Sigmoid colon (tissue), 7 donors: ENCODE data around the gene ARL4C. TPM values are rescaled to one million over a fixed set of nuclear protein-coding genes. Genes with fewer than 3 reads are reported as not detected.

Experiments
- DNase-seq: peaks from one replicate; pipeline ENCODE4 v3.0.0-alpha.2; 2019
- H3K27ac ChIP-seq, 4 donors: fragments of 200-600 bp; sonication (generic); one replicate each; pipeline ENCODE4 v1.5.1; 2016 to 2019; ENCODE audit warnings: mild to moderate bottlenecking in 1 of 4
- H3K27me3 ChIP-seq, 3 donors: fragments of 200-600 bp; sonication (generic); one replicate each; pipeline ENCODE4 v1.5.1; 2019; ENCODE audit warnings: mild to moderate bottlenecking in 1 of 3
- H3K36me3 ChIP-seq, 4 donors: fragments of 200-600 bp; sonication (generic); one replicate each; pipeline ENCODE4 v1.5.1; 2016 to 2019
- H3K4me1 ChIP-seq, 4 donors: fragments of 200-600 bp; sonication (generic); one replicate each; pipeline ENCODE4 v1.5.1; 2017 to 2019
- H3K4me3 ChIP-seq, 4 donors: fragments of 200-600 bp; sonication (generic); one replicate each; pipeline ENCODE4 v1.5.1; 2017 to 2019; ENCODE audit warnings: mild to moderate bottlenecking in 2 of 4, moderate library complexity in 1 of 4
- H3K9me3 ChIP-seq, 4 donors: fragments of 200-600 bp in 3 of 4; sonication (generic) in 3 of 4; one replicate each; pipeline versions ENCODE4 v1.5.1 to v1.6.1; 2013 to 2019
- CTCF ChIP-seq, 4 experiments: fragments of 450-650 bp in 3 of 4; fragments of 200-600 bp in 1 of 4; IDR thresholded peaks; one replicate each; pipeline ENCODE4 v1.5.1; 2016 to 2019; ENCODE audit warnings: antibody characterized with exemption in 4 of 4, mild to moderate bottlenecking in 3 of 4, moderate library complexity in 2 of 4
- EP300 ChIP-seq, 4 donors: sonication (generic); formaldehyde crosslinking; IDR thresholded peaks; one replicate each; pipeline ENCODE4 v1.6.1; 2017; ENCODE audit warnings: antibody characterized with exemption in 4 of 4
- POLR2A ChIP-seq, 2 donors: fragments of 450-650 bp; IDR thresholded peaks; one replicate each; pipeline ENCODE4 v1.6.1; 2016; ENCODE audit warnings: antibody characterized with exemption in 2 of 2, mild to moderate bottlenecking in 2 of 2, moderate library complexity in 2 of 2
- POLR2AphosphoS5 ChIP-seq, 4 donors: sonication (generic); formaldehyde crosslinking; IDR thresholded peaks; one replicate each; pipeline ENCODE4 v1.6.1; 2017; ENCODE audit warnings: antibody characterized with exemption in 4 of 4
- WGBS, 2 donors: extraction: QIAGEN DNeasy Blood & Tissue Kit; methylation state at CpG; one replicate each; pipeline ENCODE4 v1.1.7; 2013; 5-methylcytosine and 5-hydroxymethylcytosine counted together
- intact Hi-C: fragments of 100-400 bp; cut with DNase I; formaldehyde crosslinking; loops from one replicate; pipeline ENCODE4 v1.15.1; 2023
- polyA plus RNA-seq, 3 donors: library from polyadenylated mRNA; stranded (reverse); fragments of 200-250 nt; gene quantifications; one replicate each; pipeline ENCODE4 v1.2.3, GENCODE V29; 2013
- total RNA-seq, 4 donors: library from RNA; depleted of rRNA; stranded (reverse); fragments of >200 nt; gene quantifications; one replicate each; pipeline ENCODE4 v1.1.0, GENCODE V29; 2016
- donor health status: healthy with polysubstance abuse.
- donor health status: Bipolar disorder and iron deficiency.
- donor health status: healthy.

Gene ARL4C
- total RNA-seq: 1 to 10 TPM; 7.2 to 8.9 (median 8.4) TPM
- polyA plus RNA-seq: 10 to 100 TPM in 1 of 3 donors, 1 to 10 TPM in 2; 4.8 to 15.8 (median 8.3) TPM

- H3K27me3 ChIP-seq: peaks cover 0 to 29% (median 7%) of the 10 kb centered on the region in 3 donors
- DNase-seq: peak; percentile 80
- WGBS, 2 donors: 2 to 5% methylated on average over 100 of the region's 100 CpGs
- intact Hi-C loops: loop anchor here (1.0 to 5.0 kb wide), 3 partner anchors 132 to 520 kb away; no protein-coding TSS in a partner anchor
- H3K27ac ChIP-seq: peak within 1 kb of the TSS; percentile 78 to 83 (median 80)
- TF ChIP-seq POLR2A (IDR thresholded peaks at IDR 0.05) (no peak), EP300 (IDR thresholded peaks at IDR 0.05) (no peak), POLR2AphosphoS5 (IDR thresholded peaks at IDR 0.05) (peak; percentile 31 to 76 (median 62)), CTCF (IDR thresholded peaks at IDR 0.05) (no peak)
- no peaks in the 10 kb centered on the region for H3K9me3 ChIP-seq
- peaks cover 0 to 25% (median 22%) of the 10 kb centered on the region in 4 donors for H3K4me1 ChIP-seq
- H3K4me3 ChIP-seq: peak within 1 kb of the TSS; percentile 48 to 68 (median 64)
- no peaks in the 10 kb centered on the region for H3K36me3 ChIP-seq
These were observed at the start of gene ARL4C for GRCh38 chr2:234496835-234497593. TSS of gene ARL4C (minus strand) at chr2:234497081. CDS start at chr2:234496586, 495 bp downstream.

GRCh38 chr2:234544659-234545611, 48.1 kb upstream of the ARL4C start:
- TF ChIP-seq CTCF (IDR thresholded peaks at IDR 0.05): peak; percentile 62 to 91 (median 77)
- no peak for TF ChIP-seq POLR2A (IDR thresholded peaks at IDR 0.05)
- Histone ChIP-seq H3K27me3 (peaks cover 0 to 11% (median 0%) of the 10 kb centered on the region in 3 donors), H3K36me3 (no peaks in the 10 kb centered on the region), H3K4me1 (no peaks in the 10 kb centered on the region), H3K4me3 (no peak overlapping the region), H3K9me3 (no peaks in the 10 kb centered on the region), H3K27ac (no peak overlapping the region)
- intact Hi-C loops: loop anchor here (2.0 to 10.0 kb wide), 2 partner anchors 568 to 1200 kb away; no protein-coding TSS in a partner anchor
- DNase-seq: peak; percentile 76
- WGBS, 2 donors: 12 to 17% methylated on average over 24 of the region's 24 CpGs

GRCh38 chr2:234542742-234543141, 45.9 kb upstream of the ARL4C start:
- intact Hi-C loops: loop anchor here (10.0 kb wide), 1 partner anchor 1202 kb away; no protein-coding TSS in a partner anchor
- TF ChIP-seq EP300 (IDR thresholded peaks at IDR 0.05) (no peak), CTCF (IDR thresholded peaks at IDR 0.05) (no peak), POLR2A (IDR thresholded peaks at IDR 0.05) (no peak), POLR2AphosphoS5 (IDR thresholded peaks at IDR 0.05) (no peak)
- H3K27me3 ChIP-seq: peaks cover 0 to 11% (median 0%) of the 10 kb centered on the region in 3 donors
- WGBS, 2 donors: 89 to 91% methylated on average over 11 of the region's 11 CpGs
- H3K27ac ChIP-seq: no peak overlapping the region
- H3K4me1 ChIP-seq: no peaks in the 10 kb centered on the region
- no peaks in the 10 kb centered on the region for H3K36me3 ChIP-seq
- no peak overlapping the region for H3K4me3 ChIP-seq
- no peak for DNase-seq
- H3K9me3 ChIP-seq: peaks cover 0 to 4% (median 0%) of the 10 kb centered on the region in 4 donors

GRCh38 chr2:234537929-234538328, 41.0 kb upstream of the ARL4C start:
- intact Hi-C loops: no loop called here
- H3K27ac ChIP-seq: no peak overlapping the region
- 77 to 80% methylated on average over 4 of the region's 4 CpGs for WGBS, 2 donors

More at GRCh38 chr2:234537929-234538328, 41.0 kb upstream of the ARL4C start:
- peaks cover 0 to 4% (median 0%) of the 10 kb centered on the region in 4 donors for H3K9me3 ChIP-seq
- H3K4me1 ChIP-seq: no peaks in the 10 kb centered on the region
- no peak overlapping the region for H3K4me3 ChIP-seq
- no peaks in the 10 kb centered on the region for H3K36me3 ChIP-seq
- H3K27me3 ChIP-seq: peaks cover 0 to 4% (median 0%) of the 10 kb centered on the region in 3 donors
- DNase-seq: no peak
- TF ChIP-seq EP300 (IDR thresholded peaks at IDR 0.05) (no peak), POLR2AphosphoS5 (IDR thresholded peaks at IDR 0.05) (no peak), CTCF (IDR thresholded peaks at IDR 0.05) (no peak), POLR2A (IDR thresholded peaks at IDR 0.05) (no peak)
